ENCODE data around the gene RAB6A.
"Not testable (repeated sequence)": the region's sequence is repeated elsewhere in the genome, so short reads cannot be mapped to it uniquely, and the experiment has no call there.

Gene RAB6A

DNA sequence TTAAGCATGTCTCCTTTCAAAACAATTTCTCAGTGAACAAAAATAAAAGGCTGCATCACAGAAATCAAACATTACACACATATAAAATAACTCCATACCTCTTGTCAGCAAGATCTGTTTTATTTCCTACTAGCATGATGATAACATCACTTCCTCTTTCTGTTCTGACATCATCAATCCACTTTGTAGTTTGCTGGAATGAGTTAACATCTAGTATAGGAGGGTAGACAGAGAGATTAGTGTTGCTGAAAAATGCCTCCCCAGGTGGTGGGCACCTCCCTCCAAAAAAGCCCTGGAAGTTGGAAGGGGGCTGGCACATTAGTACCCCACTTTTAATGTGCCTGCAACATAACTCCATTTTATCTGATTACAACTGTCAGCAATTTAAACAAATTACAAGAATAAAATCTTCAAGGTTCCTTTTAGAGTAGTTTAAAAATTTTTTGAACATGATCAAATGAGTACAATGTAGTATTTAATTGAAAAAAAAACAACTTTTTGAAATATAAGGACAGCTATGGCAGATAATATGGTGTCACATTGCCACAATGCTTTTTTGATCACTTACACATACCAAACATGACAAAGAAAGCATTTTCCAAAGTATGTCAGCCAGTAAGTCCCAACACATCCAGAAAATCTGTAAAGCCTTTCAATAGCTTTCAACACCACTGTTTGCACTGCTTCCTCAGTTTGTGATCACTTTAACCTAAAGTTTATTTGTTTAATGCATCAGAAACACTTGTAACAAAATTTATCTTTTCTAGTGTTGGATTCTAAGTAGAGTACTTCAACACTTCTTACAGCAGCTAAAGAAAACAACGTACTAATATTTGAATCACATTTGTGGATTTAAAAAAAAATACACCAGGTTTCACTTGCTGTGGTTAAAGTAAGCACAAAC lies 44.5 kb downstream of the RAB6A start:
- DNase-seq, result peak; percentile 5

DNA sequence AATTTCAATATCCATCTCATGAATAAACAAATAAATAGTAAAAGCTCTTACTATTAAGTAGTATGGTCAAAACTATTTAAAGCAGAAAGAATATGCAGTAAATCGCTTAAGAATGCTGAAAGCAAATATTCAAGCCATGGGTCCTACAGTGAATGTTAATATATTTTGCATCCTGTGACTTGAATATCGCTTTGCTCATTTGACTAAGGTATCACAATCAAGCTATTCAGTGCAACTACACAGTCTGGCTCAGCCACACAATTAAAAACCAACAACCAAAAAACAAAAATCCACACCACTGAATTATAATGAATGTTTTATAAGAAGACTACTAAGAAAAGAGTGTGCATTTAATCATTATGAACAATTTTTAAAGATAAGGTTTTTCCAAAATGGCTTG lies 45.3 kb downstream of the RAB6A start:
- DNase-seq, result no peak

DNA sequence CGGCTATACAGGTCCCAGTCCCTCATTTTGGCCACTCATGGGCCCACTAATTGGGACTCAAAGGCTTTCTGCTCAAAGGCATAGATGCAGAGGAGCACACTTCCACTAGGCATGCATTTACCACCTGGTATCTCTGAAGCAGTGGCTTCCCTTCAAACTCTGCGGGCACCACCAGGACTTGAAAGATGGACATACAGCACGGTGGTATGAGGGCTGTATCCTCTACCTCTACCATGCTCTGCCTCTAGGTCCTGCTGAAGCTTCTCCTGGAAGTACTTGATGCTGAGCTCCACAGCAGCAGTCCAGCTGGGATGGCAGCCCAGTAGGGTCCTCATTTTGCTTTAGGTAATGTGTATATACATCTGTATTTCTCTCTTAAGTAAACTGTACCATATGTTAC lies 49.9 kb downstream of the RAB6A start:
- DNase-seq, result no peak

DNA sequence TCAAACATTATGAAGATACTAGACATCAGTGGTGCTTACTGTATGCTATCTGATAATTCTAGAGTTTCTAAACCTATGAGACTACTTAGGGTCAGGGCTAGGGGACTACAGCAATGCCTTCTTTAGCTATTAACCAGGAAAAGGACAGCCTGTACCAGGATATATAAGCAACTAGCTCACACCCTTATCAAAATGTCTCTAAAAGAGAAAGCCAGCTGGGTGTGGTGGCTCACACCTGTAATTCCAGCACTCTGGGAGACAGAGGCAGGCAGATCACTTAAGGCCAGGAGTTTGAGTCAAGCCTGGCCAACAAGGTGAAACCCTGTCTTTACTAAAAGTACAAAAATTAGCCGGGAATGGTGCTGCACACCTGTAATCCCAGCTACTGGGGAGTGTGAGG lies 55.8 kb downstream of the RAB6A start:
- no peak for DNase-seq

DNA sequence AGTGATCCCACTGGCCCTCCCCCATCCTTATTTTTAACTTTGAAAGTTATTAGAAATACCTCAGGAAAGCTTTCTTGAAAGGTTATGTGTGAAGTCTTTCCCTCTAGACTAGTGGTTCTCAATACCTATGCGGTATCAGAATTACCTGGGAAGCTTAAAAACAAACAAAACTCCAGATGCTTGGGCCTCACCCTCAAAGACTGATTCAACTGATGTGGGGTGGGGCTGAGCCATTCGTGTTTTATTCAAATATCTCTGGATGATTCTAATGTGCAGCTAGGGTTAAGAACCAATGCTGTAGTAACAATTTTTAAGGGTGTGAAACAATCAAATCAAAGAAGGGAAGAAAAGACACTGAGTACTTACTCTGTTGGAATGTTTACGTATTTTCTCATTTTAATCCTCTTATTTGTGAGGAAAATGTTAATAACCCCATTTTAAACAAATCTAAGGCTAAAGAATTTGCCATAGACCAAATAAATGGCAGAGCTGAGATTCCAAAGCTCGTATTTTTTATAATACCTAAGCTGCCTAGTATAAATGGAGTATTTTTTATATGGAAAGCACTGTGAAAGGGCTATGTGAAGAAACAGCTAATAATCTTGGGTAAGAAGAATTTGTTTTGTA lies 66.9 kb downstream of the RAB6A start:
- DNase-seq, result no peak

DNA sequence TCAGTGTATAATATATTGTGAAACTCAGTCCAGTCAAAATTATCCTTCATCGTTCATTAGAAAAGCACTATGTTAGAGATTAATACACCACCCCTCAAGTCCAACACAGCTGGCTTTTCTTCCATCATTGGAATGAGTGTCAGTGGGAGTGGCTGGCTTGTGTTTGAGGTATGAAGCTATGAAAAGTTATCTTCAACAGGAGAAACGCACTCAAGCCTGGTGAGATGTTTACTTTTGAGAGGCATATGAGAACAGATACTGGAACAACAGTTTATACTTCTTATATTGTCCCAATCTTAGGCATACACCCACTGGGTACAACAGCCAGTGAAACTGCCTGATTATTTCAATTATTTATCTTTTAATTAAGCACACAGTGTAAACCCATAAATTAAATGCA lies 80.2 kb downstream of the RAB6A start:
- DNase-seq, result no peak

DNA sequence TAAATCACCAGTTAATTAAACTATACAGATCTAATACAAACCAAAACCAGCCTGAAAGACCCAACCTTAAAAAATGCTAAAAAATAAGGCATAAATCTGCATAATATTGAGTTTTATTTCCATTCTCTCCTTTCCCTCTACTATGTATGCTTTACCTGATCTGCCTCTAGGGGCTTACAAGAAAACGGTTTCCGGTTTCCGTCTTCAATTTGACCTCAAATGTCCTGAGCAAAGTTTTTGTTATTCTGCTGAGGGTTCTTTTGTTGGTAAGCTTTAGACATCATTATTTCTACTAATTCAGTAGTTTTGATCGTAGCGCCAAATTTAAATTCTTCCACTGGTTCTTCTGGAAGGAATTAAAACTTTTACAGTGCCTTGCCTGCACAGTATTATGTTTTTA lies 84.3 kb downstream of the RAB6A start:
- not testable (repeated sequence) for DNase-seq

DNA sequence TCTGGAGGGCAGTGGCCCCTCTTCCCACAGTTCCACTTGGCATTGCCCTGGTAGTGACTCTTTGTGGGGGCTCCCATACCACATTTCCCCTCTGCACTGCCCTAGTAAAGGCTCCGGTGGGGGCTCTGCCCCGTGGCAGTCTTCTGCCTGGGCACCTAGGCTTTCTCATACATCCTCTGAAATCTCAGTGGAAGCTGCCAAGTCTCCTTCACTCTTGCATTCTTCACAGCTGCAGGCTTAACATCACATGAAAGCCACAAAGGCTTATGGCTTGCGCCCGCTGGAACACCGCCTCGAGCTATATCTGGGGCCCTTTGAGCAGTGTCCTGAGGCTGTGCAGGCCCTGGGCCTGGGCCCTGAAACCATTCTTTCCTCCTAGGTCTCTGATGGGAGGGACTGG lies 89.2 kb downstream of the RAB6A start:
- no peak for DNase-seq

DNA sequence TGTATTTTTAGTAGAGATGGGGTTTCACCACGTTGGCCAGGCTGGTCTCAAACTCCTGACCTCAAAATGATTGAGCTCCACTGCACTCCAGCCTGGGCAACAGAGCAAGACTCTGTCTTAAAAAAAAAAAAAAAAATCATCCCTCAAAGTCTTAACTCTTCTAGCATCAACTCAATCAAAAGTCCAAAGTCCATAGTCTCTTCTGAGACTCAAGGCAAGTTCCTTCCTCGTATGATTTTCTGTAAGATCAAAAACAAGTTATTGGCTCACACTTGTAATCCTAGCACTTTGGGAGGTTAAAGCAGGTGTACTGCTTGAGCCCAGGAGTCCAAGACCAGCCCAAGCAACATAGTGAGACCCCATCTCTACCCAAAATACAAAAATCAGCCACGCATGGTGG lies 90.1 kb downstream of the RAB6A start:
- no peak for DNase-seq

DNA sequence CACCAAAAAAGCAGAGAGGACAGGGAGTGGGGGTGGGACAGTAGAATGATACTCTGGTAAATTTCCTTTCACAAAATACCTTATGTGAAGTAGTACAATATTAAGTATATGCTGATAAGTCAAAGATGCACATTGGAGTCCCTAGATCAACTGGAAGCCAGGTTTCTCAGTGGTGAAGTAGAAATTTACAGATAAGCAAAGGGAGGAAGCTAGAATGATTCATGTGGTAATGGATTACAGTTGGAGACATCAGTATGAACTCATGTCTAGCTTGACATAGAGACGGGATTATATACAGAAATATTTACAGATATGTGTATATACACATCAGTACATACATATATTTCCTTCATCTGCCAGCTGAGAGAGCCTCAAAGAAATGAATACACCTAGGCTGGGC lies 93.0 kb downstream of the RAB6A start:
- no peak for DNase-seq

DNA sequence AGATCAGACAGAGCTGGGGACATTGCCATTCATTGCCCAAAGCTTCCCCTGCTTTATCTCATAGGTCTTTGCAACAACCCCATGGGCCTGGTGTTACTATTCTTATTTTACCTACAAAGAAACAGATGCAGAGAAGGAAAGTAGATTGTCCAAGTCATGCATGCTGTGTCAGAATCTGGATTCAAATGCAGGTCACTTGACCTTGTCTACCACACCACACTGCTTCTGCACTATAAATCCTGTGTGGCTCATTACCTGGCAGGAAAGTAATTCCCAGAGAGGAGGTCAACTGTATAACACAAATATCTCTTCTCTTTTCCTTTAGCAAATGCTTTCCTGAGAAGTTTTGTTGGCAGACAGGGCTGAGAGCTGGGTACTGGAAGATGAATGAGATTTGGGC lies 96.0 kb downstream of the RAB6A start:
- no peak for DNase-seq

DNA sequence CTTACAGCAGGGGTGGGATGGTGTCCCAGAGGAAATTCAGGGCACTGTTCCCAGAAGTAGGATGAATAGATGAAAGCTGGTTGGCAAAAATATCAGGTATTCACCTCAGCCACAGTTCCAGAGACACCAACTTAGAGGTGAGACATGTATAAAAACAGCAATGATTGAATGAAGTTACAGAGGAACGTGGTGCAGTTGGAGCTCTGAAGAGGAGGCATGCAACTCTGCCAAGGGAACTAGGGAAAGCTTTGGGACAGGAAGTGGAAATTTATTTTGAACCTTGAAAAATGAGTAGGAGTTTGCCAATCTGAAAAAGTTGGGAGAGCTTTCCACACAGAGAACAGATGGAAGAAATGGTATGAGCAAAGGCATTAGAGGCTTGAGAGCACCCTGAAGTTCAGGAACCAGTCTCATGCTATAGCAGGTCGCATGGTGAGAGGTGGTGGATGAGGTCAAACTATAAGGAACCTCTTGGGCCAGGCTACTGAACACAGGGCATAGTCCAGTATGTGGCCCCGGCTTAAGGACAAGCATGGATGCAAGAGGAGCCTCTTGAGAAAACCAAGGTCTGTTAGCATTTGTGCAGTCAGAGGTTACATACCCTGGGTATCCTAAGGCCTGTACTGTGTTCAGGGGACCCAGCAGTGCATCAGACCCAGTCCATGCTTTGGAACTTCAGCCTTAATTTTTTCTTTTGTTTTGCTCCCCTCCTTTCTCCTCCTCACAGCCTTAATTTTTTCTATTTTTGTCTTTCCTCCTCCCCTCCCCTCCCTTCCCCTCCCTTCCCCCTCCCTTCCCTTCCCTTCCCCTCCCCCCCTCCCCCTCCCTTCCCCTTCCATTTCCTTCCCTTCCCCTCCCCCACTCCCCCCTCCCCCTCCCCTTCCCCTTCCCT lies 97.0 kb downstream of the RAB6A start:
- no peak for DNase-seq

DNA sequence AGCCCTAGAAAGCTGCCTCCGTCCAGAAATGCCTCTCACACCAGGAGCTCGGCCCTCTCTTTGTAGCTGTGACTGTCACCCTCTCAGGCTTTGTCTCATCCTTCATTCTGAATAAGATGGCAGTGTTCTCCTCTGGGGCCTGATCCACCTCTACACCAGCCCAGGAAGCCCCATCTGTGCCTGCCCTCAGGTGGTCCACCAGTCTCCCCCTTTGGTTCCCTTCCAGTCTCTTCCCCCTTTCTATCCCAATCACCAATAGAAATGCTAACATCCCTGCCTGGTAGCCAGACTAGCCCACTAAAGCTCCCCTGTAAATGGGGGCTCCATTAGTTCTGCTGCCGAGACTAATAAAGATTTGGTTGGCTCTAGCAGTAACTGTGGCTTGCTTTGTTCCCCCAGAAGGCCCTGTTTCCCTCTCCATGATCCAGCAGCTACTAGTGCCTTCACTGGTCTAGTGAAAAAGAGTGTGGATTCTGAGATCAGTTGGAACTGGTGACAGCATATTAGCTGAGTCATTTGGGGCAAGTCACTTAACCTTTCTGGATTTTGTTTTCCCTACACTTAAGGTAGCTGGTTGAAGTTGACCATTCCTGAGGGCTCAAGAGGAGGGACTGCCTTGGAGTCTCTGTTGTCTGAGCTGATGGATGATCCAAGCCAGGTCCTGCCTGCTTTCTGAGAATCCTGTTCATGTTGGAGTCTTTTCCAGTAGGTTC lies 98.3 kb downstream of the RAB6A start:
- no peak for DNase-seq

DNA sequence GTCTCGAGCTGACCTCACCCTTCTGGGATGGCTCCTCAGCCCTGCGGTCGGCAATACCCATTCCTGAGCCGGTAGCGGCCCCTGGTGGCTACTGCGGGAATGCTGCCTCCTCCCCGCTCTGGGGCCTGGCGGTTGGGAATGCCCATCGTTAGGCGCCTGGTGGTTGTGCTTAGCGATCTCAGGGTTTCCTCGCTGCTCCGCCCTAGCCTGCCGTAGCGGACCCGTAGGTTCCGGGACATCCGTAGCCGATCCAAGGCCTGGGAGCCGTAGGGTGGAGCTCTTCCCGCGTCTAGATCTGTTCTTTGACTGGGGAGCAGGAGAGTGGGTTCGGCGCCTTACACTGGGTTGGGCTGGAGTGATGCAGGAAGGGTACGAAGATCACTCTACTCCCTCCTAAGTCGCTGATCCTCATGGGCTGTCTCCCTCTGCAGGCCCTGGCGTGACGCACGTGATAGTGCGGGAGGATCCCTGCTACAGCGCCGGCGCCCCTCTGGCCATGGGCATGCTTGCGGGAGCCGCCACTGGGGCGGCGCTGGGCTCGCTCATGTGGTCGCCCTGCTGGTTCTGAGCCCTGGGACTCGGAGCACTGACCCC lies 99.7 kb downstream of the RAB6A start:
- DNase-seq, result peak; percentile 87

DNA sequence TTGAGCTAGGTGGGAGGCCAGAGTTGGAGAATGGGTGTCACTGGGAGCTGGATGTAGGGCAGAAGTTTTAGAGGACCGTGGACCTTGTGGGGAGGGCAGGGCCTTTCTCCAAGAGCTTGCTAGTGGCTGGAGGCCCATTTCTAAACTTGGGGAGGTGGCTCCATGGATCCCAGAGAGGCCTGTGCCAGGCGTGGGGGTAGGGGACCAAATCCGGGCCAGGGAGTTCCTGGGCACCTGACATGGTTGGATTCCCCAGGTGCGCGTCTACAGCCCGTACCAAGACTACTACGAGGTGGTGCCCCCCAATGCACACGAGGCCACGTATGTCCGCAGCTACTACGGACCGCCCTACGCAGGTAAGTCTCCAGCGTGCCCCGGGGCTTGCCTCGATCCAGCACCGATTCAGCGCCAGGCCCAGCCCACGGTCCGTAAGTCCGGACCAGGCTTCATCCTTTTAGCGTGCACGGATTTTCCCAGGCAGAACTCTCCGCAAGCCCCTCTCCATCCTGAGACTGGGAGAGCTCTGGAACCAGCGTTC lies 100.3 kb downstream of the RAB6A start:
- no peak for DNase-seq

DNA sequence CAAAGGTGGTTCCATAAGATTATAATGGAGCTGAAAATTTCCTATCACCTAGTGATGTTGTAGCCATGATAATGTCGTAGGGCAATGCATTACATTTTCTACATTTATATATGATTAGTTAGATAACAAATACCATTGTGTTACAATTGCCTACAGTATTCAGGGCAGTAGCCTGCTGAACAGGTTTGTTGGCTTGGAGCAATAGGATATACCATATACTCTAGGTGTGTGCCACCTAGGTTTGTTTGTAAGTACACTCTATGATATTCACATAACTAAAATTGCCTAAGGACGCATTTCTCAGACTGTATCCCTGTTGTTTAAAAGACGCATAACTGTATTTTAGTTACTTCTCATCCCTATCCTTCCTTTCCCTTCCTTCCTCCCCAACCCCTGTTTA lies 100.9 kb downstream of the RAB6A start:
- DNase-seq, result no peak

DNA sequence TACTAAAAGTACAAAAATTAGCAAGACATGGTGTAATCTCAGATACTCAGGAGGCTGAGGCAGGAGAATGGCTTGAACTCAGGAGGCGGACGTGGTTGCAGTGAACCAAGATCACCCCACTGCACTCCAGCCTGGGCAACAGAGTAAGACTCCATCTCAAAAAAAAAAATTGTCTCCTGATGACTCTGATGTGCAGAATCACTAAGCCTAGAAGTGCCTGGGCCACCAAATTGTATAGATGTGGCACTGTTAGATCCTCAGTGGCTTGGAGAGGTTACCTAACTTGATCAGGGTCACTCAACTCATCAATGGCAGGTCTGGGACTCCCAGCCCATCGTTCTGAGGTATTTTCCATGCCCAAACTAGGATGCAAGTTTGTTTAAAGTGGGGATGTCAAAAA lies 103.9 kb downstream of the RAB6A start:
- no peak for DNase-seq

DNA sequence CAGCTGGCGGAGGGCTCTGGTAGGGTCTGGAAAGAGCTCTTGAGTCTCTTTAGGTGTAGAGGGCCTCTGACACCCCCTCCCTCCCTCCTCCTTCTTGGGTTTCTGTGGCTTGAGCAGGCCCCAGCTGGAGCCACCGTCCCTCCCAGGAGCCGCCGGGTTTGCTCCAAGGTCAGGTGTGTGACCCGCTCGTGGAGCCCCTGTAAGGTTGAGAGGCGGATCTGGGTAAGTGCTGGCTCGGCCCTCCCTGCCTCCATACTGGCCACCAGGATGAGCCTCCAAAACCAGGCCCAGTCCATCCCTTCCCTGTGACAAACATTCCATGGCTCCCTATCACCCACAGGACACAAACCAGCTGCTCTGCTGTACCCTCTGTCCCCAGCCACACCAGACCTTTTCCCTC lies 105.2 kb downstream of the RAB6A start:
- DNase-seq, result no peak

DNA sequence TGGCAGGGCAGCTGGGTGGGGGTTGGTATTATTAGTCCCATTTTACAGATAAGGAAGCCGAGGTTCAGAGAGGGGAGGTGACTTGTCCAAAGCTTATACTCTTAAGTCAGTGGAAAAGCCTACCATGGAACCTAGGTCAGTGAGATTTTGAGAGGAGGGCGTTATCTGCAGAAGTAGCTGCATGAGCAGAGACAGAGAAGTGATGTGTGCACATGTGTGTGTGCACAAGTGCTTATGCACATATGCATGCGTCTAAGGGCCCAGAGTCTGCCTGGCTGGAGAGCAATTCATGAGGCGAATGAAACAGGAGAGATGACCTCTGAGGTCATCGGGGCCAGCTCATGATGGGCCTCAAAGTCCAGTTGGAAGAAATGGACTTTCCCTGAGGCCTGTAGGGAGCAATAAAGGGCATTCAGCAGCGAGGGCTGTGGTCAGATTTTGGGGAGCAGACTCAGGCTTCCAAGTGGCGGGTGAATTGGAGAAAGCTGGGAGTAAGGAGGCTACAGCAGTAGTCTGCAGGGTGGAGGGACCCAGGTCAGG lies 106.3 kb downstream of the RAB6A start:
- DNase-seq, result no peak

DNA sequence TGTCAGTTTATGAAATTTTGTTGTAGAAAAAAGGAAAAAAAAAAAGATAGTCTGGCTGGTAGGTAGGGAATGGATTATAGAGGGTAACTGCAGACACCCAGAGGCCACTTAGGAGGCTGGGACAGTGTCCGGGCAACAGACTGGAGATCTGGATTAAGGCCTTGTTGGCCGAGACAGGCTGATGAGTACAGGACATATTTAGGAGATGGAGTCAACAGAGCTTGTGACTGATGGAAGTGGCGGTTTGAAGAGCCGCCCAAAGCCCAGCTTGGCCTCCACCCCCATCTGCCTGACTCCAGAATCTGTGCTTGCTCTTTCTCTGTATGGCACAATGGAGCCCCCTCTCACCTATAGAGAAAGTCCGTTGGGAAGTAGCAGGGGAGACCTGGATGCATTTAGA lies 106.9 kb downstream of the RAB6A start:
- no peak for DNase-seq

DNA sequence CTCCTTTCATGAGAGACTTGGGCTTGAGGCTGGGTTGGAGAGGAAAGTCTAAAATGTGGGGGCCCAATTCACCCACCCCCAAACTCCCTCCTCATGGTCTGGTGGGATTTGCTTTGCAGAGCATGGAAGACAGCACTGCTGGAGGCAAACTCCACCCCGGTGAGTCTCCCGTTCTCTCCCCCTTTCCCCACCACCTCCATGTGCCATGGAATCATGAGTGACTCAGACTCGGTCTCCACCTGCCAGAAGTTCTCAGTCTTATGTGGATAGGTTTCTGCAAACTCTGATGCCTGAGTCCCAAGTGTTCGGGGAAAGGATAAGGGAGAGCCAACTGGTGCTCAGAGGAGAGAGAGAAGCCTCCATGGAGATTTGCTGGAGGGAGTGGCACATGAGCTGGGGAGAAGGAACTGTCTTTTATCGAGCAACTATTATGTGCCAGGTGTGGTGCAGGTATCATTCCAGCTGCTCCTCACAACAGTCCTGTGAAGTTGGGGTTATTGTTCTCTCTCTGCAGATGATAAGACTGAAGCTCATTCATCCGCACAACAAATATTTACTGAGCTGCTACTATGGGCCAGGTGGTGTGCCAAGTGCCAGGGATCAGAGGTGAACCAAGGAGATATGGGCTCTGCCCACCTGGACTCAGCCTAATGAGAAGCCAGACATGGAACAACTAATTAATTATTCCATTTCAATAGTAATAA lies 107.9 kb downstream of the RAB6A start:
- no peak for DNase-seq

Measured in RPMI8226 (cell line).